Glutamatergic neuron (in vitro differentiated cells): ENCODE measurements around the gene KIF17. TPM values are rescaled to one million over a fixed set of nuclear protein-coding genes. Genes with fewer than 3 reads are reported as not detected.

ENCODE experiments used
- DNase-seq: peaks from one replicate; pipeline ENCODE4 v3.0.0; 2022
- H3K27ac Mint-ChIP-seq: one replicate; pipeline ENCODE4 v1.8.0; 2020; ENCODE audit warnings: mild to moderate bottlenecking, mixed read lengths, inconsistent platforms; ENCODE audit not compliant: unreplicated experiment
- H3K27me3 Mint-ChIP-seq: one replicate; pipeline ENCODE4 v1.8.0; 2020; ENCODE audit warnings: mild to moderate bottlenecking, moderate library complexity, mixed read lengths, inconsistent platforms; ENCODE audit not compliant: unreplicated experiment
- H3K36me3 Mint-ChIP-seq: one replicate; pipeline ENCODE4 v1.8.0; 2020; ENCODE audit warnings: mild to moderate bottlenecking, mixed read lengths, inconsistent platforms; ENCODE audit not compliant: unreplicated experiment
- H3K4me1 Mint-ChIP-seq: one replicate; pipeline ENCODE4 v1.8.0; 2020; ENCODE audit warnings: mild to moderate bottlenecking, low read depth, mixed read lengths, inconsistent platforms; ENCODE audit not compliant: unreplicated experiment
- H3K4me3 Mint-ChIP-seq: one replicate; pipeline ENCODE4 v1.8.0; 2020; ENCODE audit warnings: mild to moderate bottlenecking, mixed read lengths, inconsistent platforms; ENCODE audit not compliant: unreplicated experiment
- H3K9me3 Mint-ChIP-seq: one replicate; pipeline ENCODE4 v1.8.0; 2020; ENCODE audit warnings: mild to moderate bottlenecking, moderate library complexity, mixed read lengths, inconsistent platforms; ENCODE audit not compliant: unreplicated experiment
- CTCF ChIP-seq: fragments of 200-600 bp; sonication (generic); IDR thresholded peaks from one replicate; pipeline ENCODE4 v1.5.0; 2021; ENCODE audit not compliant: partially characterized antibody, unreplicated experiment
- total RNA-seq: library from RNA; stranded (reverse); fragmentation: NEBNext Ultra II Directional; extraction: Animal tissue kit (Norgen Biotek cat#: 25700); gene quantifications from one replicate; pipeline ENCODE4 v1.2.1, GENCODE V29; 2021; ENCODE audit not compliant: unreplicated experiment

KIF17 gene
- total RNA-seq, 1 donor from 2014 or later, result 1.6 TPM

- Mint-ChIP-seq H3K36me3 (no peaks in the 10 kb centered on the region), H3K4me1 (peaks cover 10% of the 10 kb centered on the region), H3K27me3 (peaks cover 3% of the 10 kb centered on the region), H3K9me3 (peaks cover 1% of the 10 kb centered on the region), H3K27ac (no peak overlapping the region), H3K4me3 (no peak overlapping the region)
- DNase-seq, result no peak
- no peak for TF ChIP-seq CTCF
Observed at GRCh38 chr1:20657024-20657423, 60.8 kb downstream of the KIF17 start.

GRCh38 chr1:20654104-20654690 is 63.6 kb downstream of the KIF17 start:
- no peak for TF ChIP-seq CTCF
- no peak overlapping the region for H3K4me3 Mint-ChIP-seq
- peaks cover 3% of the 10 kb centered on the region for H3K27me3 Mint-ChIP-seq
- H3K36me3 Mint-ChIP-seq, result peaks cover 6% of the 10 kb centered on the region
- H3K9me3 Mint-ChIP-seq, result peaks cover 2% of the 10 kb centered on the region
- peaks cover 16% of the 10 kb centered on the region for H3K4me1 Mint-ChIP-seq
- H3K27ac Mint-ChIP-seq, result no peak overlapping the region
- no peak for DNase-seq

- no peak for DNase-seq
- no peak for TF ChIP-seq CTCF
- Mint-ChIP-seq H3K27me3 (peaks cover 4% of the 10 kb centered on the region), H3K36me3 (peaks cover 6% of the 10 kb centered on the region), H3K4me3 (no peak overlapping the region), H3K27ac (no peak overlapping the region), H3K9me3 (peaks cover 2% of the 10 kb centered on the region), H3K4me1 (peaks cover 16% of the 10 kb centered on the region)
Observed at GRCh38 chr1:20652300-20652699, 65.5 kb downstream of the KIF17 start.

GRCh38 chr1:20648946-20649345 is 68.9 kb downstream of the KIF17 start:
- Mint-ChIP-seq H3K36me3 (peaks cover 6% of the 10 kb centered on the region), H3K27me3 (peaks cover 4% of the 10 kb centered on the region), H3K4me3 (peak overlapping the region; percentile 16), H3K9me3 (peaks cover 2% of the 10 kb centered on the region), H3K27ac (no peak overlapping the region), H3K4me1 (peaks cover 16% of the 10 kb centered on the region)
- DNase-seq, result no peak
- no peak for TF ChIP-seq CTCF

GRCh38 chr1:20648438-20648837 is 69.4 kb downstream of the KIF17 start:
- peaks cover 6% of the 10 kb centered on the region for H3K36me3 Mint-ChIP-seq
- TF ChIP-seq CTCF, result no peak
- H3K27me3 Mint-ChIP-seq, result peaks cover 4% of the 10 kb centered on the region
- H3K4me1 Mint-ChIP-seq, result peaks cover 16% of the 10 kb centered on the region
- peaks cover 2% of the 10 kb centered on the region for H3K9me3 Mint-ChIP-seq
- no peak overlapping the region for H3K4me3 Mint-ChIP-seq
- H3K27ac Mint-ChIP-seq, result no peak overlapping the region
- DNase-seq, result no peak
